CD4-positive, alpha-beta T cell (primary cell): ENCODE measurements around the gene WNK2. TPM values are rescaled to one million over a fixed set of nuclear protein-coding genes. Genes with fewer than 3 reads are reported as not detected.

Experiments
- ATAC-seq: fragments of 200-7000 bp; cut with Tn5 transposase; one replicate; pipeline ENCODE4 v1.10.0; 2022; ENCODE audit warnings: mild to moderate bottlenecking; ENCODE audit not compliant: poor library complexity
- CTCF ChIA-PET: fragments of 350-600 bp; sonication (Branson Sonifier 250); formaldehyde crosslinking; loops from one replicate; lab custom pipeline; 2021; ENCODE audit warnings: antibody characterized with exemption, inconsistent platforms; lab: Charles Lee
- POLR2A ChIA-PET: fragments of 350-600 bp; sonication (Branson Sonifier 250); formaldehyde crosslinking; loops from one replicate; lab custom pipeline; 2021; ENCODE audit warnings: antibody characterized with exemption, inconsistent platforms; lab: Charles Lee
- DNase-seq, 14 experiments: peaks; one replicate each; pipeline ENCODE4 v3.0.0-alpha.2; 2013 to 2020; ENCODE audit warnings: mixed read lengths in 2 of 14
- H3K27ac ChIP-seq, 2 donors: one replicate each; pipeline versions ENCODE4 v1.5.1 to v1.7.0; 2013; ENCODE audit warnings: low read length in 2 of 2, low read depth in 1 of 2, mild to moderate bottlenecking in 1 of 2
- H3K27me3 ChIP-seq, 2 experiments: 1 replicate in 1 of 2; 2 replicates in 1 of 2; pipeline versions ENCODE4 v1.6.1 to v1.7.0; 2013; ENCODE audit warnings: low read length in 2 of 2, control low read depth in 1 of 2, mild to moderate bottlenecking in 1 of 2, moderate library complexity in 1 of 2; ENCODE audit not compliant: insufficient read depth in 2 of 2, control insufficient read depth in 1 of 2
- H3K36me3 ChIP-seq: one replicate; pipeline ENCODE4 v1.6.1; 2013; ENCODE audit warnings: low read length, control low read depth; ENCODE audit not compliant: insufficient read depth
- H3K4me1 ChIP-seq: one replicate; pipeline ENCODE4 v1.6.1; 2013; ENCODE audit warnings: low read length, control low read depth; ENCODE audit not compliant: insufficient read depth
- H3K4me3 ChIP-seq: one replicate; pipeline ENCODE4 v1.5.1; 2013; ENCODE audit warnings: mild to moderate bottlenecking, low read length, moderate library complexity
- H3K9me3 ChIP-seq, 2 experiments: 1 replicate in 1 of 2; 2 replicates in 1 of 2; pipeline versions ENCODE4 v1.6.1 to v1.7.0; 2013; ENCODE audit warnings: low read length in 2 of 2, mild to moderate bottlenecking in 2 of 2, control low read depth in 1 of 2, moderate library complexity in 1 of 2; ENCODE audit not compliant: control insufficient read depth in 1 of 2, insufficient read depth in 1 of 2
- H3K27ac Mint-ChIP-seq: one replicate; pipeline ENCODE4 v1.8.0; 2020; ENCODE audit warnings: mixed read lengths
- H3K27me3 Mint-ChIP-seq: one replicate; pipeline ENCODE4 v1.8.0; 2021; ENCODE audit warnings: mixed read lengths
- H3K36me3 Mint-ChIP-seq: one replicate; pipeline ENCODE4 v1.8.0; 2021; ENCODE audit warnings: low read depth, mixed read lengths
- H3K4me1 Mint-ChIP-seq: one replicate; pipeline ENCODE4 v1.8.0; 2021; ENCODE audit warnings: low read depth, mixed read lengths
- H3K4me3 Mint-ChIP-seq: one replicate; pipeline ENCODE4 v1.8.0; 2020; ENCODE audit warnings: mild to moderate bottlenecking, mixed read lengths
- H3K9me3 Mint-ChIP-seq: one replicate; pipeline ENCODE4 v1.8.0; 2020; ENCODE audit warnings: mixed read lengths
- intact Hi-C, 2 experiments: fragments of 100-400 bp; cut with DNase I in 1 of 2; cut with micrococcal nuclease in 1 of 2; formaldehyde crosslinking; loops; one replicate each; pipeline versions ENCODE4 v1.15.1 to v1.9.0; 2023 to 2025; cut with DNase I, micrococcal nuclease
- total RNA-seq, 174 experiments: library from RNA in 2 of 174; stranded (reverse) in 2 of 174; gene quantifications; one replicate each; pipeline ENCODE4 v1.2.3 and lab custom pipeline; 2021 to 2026
- TF ChIP-seq, protein P1 (sequence below): fragments of 200-600 bp; IDR thresholded peaks from one replicate; pipeline ENCODE4 v1.8.0; 2022; ENCODE audit warnings: antibody characterized with exemption, mild to moderate bottlenecking

WNK2 gene
- total RNA-seq, 2 experiments from 2014 or later, result 0.19 to 0.22 TPM

GRCh38 chr9:93315960-93316359 is 132.0 kb downstream of the WNK2 start:
- Histone ChIP-seq H3K27me3 (peaks cover 15 to 25% of the 10 kb centered on the region in 2 experiments), H3K27ac (no peak overlapping the region), H3K4me1 (peaks cover 8% of the 10 kb centered on the region), H3K4me3 (no peak overlapping the region), H3K9me3 (peaks cover 0 to 8% of the 10 kb centered on the region in 2 experiments), H3K36me3 (no peaks in the 10 kb centered on the region)
- no peak overlapping the region for H3K4me3 Mint-ChIP-seq
- DNase-seq, result no peak
- no peak overlapping the region for H3K27ac Mint-ChIP-seq
- intact Hi-C loops, result no loop called here
- TF ChIP-seq, protein P1, sequence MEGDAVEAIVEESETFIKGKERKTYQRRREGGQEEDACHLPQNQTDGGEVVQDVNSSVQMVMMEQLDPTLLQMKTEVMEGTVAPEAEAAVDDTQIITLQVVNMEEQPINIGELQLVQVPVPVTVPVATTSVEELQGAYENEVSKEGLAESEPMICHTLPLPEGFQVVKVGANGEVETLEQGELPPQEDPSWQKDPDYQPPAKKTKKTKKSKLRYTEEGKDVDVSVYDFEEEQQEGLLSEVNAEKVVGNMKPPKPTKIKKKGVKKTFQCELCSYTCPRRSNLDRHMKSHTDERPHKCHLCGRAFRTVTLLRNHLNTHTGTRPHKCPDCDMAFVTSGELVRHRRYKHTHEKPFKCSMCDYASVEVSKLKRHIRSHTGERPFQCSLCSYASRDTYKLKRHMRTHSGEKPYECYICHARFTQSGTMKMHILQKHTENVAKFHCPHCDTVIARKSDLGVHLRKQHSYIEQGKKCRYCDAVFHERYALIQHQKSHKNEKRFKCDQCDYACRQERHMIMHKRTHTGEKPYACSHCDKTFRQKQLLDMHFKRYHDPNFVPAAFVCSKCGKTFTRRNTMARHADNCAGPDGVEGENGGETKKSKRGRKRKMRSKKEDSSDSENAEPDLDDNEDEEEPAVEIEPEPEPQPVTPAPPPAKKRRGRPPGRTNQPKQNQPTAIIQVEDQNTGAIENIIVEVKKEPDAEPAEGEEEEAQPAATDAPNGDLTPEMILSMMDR, result no peak
- no peak for ATAC-seq
- CTCF ChIA-PET, result no interaction called here
- H3K27me3 Mint-ChIP-seq, result peaks cover 20% of the 10 kb centered on the region
- H3K4me1 Mint-ChIP-seq, result peaks cover 6% of the 10 kb centered on the region
- no peaks in the 10 kb centered on the region for H3K9me3 Mint-ChIP-seq
- H3K36me3 Mint-ChIP-seq, result no peaks in the 10 kb centered on the region
- POLR2A ChIA-PET, result no interaction called here

- no peaks in the 10 kb centered on the region for H3K36me3 ChIP-seq
- H3K9me3 ChIP-seq, result peaks cover 0 to 8% of the 10 kb centered on the region in 2 experiments
- peaks cover 8% of the 10 kb centered on the region for H3K4me1 ChIP-seq
- intact Hi-C loops, result no loop called here
- ChIA-PET POLR2A (no interaction called here), CTCF (no interaction called here)
- H3K27ac ChIP-seq, result no peak overlapping the region
- TF ChIP-seq, protein P1, result no peak
- H3K27ac Mint-ChIP-seq, result no peak overlapping the region
- H3K9me3 Mint-ChIP-seq, result no peaks in the 10 kb centered on the region
- H3K27me3 ChIP-seq, result peaks cover 15 to 25% of the 10 kb centered on the region in 2 experiments
- DNase-seq (peak in 1 of 14 experiments; percentile 30), ATAC-seq (no peak)
- H3K4me3 ChIP-seq, result no peak overlapping the region
- no peak overlapping the region for H3K4me3 Mint-ChIP-seq
- peaks cover 6% of the 10 kb centered on the region for H3K4me1 Mint-ChIP-seq
- no peaks in the 10 kb centered on the region for H3K36me3 Mint-ChIP-seq
- peaks cover 20% of the 10 kb centered on the region for H3K27me3 Mint-ChIP-seq
These were observed 133.0 kb downstream of the WNK2 start for GRCh38 chr9:93316726-93317494.

GRCh38 chr9:93317495-93318094 is 133.7 kb downstream of the WNK2 start:
- H3K4me3 Mint-ChIP-seq, result no peak overlapping the region
- CTCF ChIA-PET, result no interaction called here

More at GRCh38 chr9:93317495-93318094, 133.7 kb downstream of the WNK2 start:
- intact Hi-C loops, result no loop called here
- Histone ChIP-seq H3K27ac (no peak overlapping the region), H3K36me3 (no peaks in the 10 kb centered on the region), H3K9me3 (peaks cover 0 to 8% of the 10 kb centered on the region in 2 experiments), H3K27me3 (peaks cover 15 to 25% of the 10 kb centered on the region in 2 experiments), H3K4me3 (no peak overlapping the region), H3K4me1 (peaks cover 8% of the 10 kb centered on the region)
- no peaks in the 10 kb centered on the region for H3K36me3 Mint-ChIP-seq
- POLR2A ChIA-PET, result no interaction called here
- DNase-seq (peak in 1 of 14 experiments; percentile 32), ATAC-seq (no peak)
- TF ChIP-seq, protein P1, result no peak
- H3K4me1 Mint-ChIP-seq, result peaks cover 6% of the 10 kb centered on the region
- no peak overlapping the region for H3K27ac Mint-ChIP-seq
- no peaks in the 10 kb centered on the region for H3K9me3 Mint-ChIP-seq
- peaks cover 19% of the 10 kb centered on the region for H3K27me3 Mint-ChIP-seq
